Dedifferentiated amniotic fluid mesenchymal stem cell (primary cell): ENCODE results near the gene HDAC4.

Experiments
- DNase-seq: peaks from one replicate; pipeline ENCODE4 v3.0.0-alpha.2; 2016; ENCODE audit errors: extremely low spot score

Gene HDAC4

GRCh38 chr2:239168575-239168974 lies 232.2 kb downstream of the HDAC4 start:
- no peak for DNase-seq

- DNase-seq, result no peak
These were observed 232.9 kb downstream of the HDAC4 start for GRCh38 chr2:239167766-239168444.

- DNase-seq, result no peak
These were observed 233.7 kb downstream of the HDAC4 start for GRCh38 chr2:239167011-239167673.

GRCh38 chr2:239166201-239166834 lies 234.5 kb downstream of the HDAC4 start:
- DNase-seq, result no peak

GRCh38 chr2:239165206-239165831 lies 235.5 kb downstream of the HDAC4 start:
- no peak for DNase-seq

- no peak for DNase-seq
These were observed 236.4 kb downstream of the HDAC4 start for GRCh38 chr2:239164335-239164871.

- DNase-seq, result no peak
These were observed 237.0 kb downstream of the HDAC4 start for GRCh38 chr2:239163688-239164334.

GRCh38 chr2:239162976-239163687 lies 237.7 kb downstream of the HDAC4 start:
- no peak for DNase-seq

GRCh38 chr2:239162141-239162821 lies 238.5 kb downstream of the HDAC4 start:
- no peak for DNase-seq

GRCh38 chr2:239161711-239162140 lies 239.1 kb downstream of the HDAC4 start:
- DNase-seq, result no peak

GRCh38 chr2:239160226-239161143 lies 240.3 kb downstream of the HDAC4 start:
- DNase-seq, result no peak

GRCh38 chr2:239159476-239159911 lies 241.3 kb downstream of the HDAC4 start:
- no peak for DNase-seq

- DNase-seq, result no peak
These were observed 242.0 kb downstream of the HDAC4 start for GRCh38 chr2:239158641-239159475.

GRCh38 chr2:239157771-239158170 lies 243.0 kb downstream of the HDAC4 start:
- DNase-seq, result no peak

- DNase-seq, result no peak
These were observed 243.6 kb downstream of the HDAC4 start for GRCh38 chr2:239157269-239157668.

GRCh38 chr2:239156516-239157265 lies 244.1 kb downstream of the HDAC4 start:
- no peak for DNase-seq

GRCh38 chr2:239155806-239156480 lies 244.9 kb downstream of the HDAC4 start:
- DNase-seq, result no peak
